ENCODE results near the gene NATD1. TPM values are rescaled to one million over a fixed set of nuclear protein-coding genes. Genes with fewer than 3 reads are reported as not detected.
"Not testable (repeated sequence)": the region's sequence is repeated elsewhere in the genome, so short reads cannot be mapped to it uniquely, and the experiment has no call there.

The NATD1 gene
- total RNA-seq, 2 experiments from 2014 or later = 2.1 to 2.5 TPM

GRCh38 chr17:21231533-21231932 lies 21.7 kb downstream of the NATD1 start:
- Mint-ChIP-seq H3K27ac (no peak overlapping the region), H3K9me3 (peaks cover 7% of the 10 kb centered on the region), H3K4me1 (ENCODE audit: low read depth) (no peaks in the 10 kb centered on the region), H3K36me3 (ENCODE audit: low read depth) (peaks cover 7% of the 10 kb centered on the region), H3K27me3 (ENCODE audit: low read depth) (no peaks in the 10 kb centered on the region), H3K4me3 (no peak overlapping the region)
- intact Hi-C loops (cut with micrococcal nuclease) = no loop called here
- CTCF ChIA-PET = no interaction called here
- DNase-seq = no peak

- Mint-ChIP-seq H3K9me3 (peaks cover 7% of the 10 kb centered on the region), H3K4me1 (ENCODE audit: low read depth) (no peaks in the 10 kb centered on the region), H3K4me3 (no peak overlapping the region), H3K36me3 (ENCODE audit: low read depth) (peaks cover 7% of the 10 kb centered on the region), H3K27ac (no peak overlapping the region), H3K27me3 (ENCODE audit: low read depth) (no peaks in the 10 kb centered on the region)
- intact Hi-C loops (cut with micrococcal nuclease) = no loop called here
- CTCF ChIA-PET = no interaction called here
- no peak for DNase-seq
Measured at GRCh38 chr17:21228845-21229244, 24.4 kb downstream of the NATD1 start.

DNA sequence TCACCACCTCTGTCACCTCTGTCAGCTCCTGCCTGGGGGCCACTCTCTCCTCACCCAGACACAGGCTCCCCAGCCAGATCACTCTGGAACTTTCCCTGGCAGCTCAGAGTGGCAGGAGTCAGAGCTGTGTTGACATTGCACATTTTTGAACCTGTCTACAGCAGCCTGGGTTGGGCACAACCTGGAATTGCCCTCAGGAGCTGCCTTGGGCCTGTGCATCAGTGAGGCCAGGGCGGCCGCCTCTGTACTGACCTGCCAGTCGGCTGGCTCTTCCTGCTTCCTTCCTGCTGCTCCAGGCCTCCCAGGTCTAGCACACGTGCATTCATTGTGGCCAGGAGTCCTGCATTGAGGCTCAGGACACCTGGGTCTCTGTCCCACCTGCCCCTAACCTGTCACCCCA lies 25.1 kb downstream of the NATD1 start:
- CTCF ChIA-PET = no interaction called here
- Mint-ChIP-seq H3K4me3 (no peak overlapping the region), H3K4me1 (ENCODE audit: low read depth) (no peaks in the 10 kb centered on the region), H3K36me3 (ENCODE audit: low read depth) (peaks cover 9% of the 10 kb centered on the region), H3K9me3 (peaks cover 7% of the 10 kb centered on the region), H3K27me3 (ENCODE audit: low read depth) (no peaks in the 10 kb centered on the region), H3K27ac (no peak overlapping the region)
- DNase-seq = no peak
- intact Hi-C loops (cut with micrococcal nuclease) = no loop called here

GRCh38 chr17:21227277-21227676 lies 25.9 kb downstream of the NATD1 start:
- H3K4me1 Mint-ChIP-seq (ENCODE audit: low read depth); H3K9me3 Mint-ChIP-seq; DNase-seq; H3K27me3 Mint-ChIP-seq (ENCODE audit: low read depth); H3K4me3 Mint-ChIP-seq; intact Hi-C loops (cut with micrococcal nuclease); CTCF ChIA-PET; H3K27ac Mint-ChIP-seq: not testable (repeated sequence)
- peaks cover 12% of the 10 kb centered on the region for H3K36me3 Mint-ChIP-seq (ENCODE audit: low read depth)

DNA sequence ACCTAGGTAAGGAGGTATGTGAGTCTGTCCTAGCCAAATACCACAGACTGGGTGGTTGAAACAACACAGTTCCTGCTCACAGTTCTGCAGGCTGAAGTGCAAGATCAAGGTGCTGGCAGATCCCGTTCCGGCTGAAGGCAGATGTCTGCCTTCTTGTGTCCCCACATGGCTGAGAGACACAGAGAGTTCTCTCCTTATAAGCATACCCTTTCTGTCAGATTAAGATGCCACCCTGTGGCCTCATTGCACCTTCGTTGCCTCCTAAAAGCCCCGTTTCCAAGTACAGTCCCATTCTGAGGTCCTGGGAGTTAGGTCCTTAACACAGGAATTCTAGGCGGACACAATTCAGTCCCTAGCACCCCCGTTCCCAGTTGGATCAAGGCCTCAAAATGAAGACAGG lies 30.1 kb downstream of the NATD1 start:
- CTCF ChIA-PET = no interaction called here
- intact Hi-C loops (cut with micrococcal nuclease) = no loop called here
- no peak overlapping the region for H3K4me3 Mint-ChIP-seq

DNA sequence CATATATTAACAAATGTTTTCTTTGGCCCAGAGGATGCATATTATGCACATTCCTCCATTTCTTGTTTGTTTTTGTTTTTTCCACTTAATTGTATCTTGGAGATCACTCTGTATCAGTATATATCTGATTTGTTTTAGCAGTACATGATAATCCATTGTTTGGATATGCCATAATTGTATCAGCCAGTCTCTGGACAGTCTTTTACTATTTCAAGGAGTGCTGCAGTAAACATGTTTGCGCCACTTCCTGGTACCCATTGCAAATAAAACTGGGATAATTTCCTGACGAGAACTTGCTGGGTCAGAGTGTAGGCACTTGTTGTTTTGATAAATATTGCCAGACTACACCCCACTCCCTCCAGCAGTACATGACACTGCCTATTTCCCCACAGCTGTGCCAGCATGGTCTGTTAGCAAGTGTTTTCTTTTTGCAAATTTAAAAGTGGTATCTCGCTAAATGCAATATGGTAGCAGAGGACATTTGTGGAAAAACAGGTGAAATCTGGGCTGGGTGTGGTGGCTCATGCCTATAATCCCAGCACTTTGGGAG lies 34.3 kb downstream of the NATD1 start:
- intact Hi-C loops (cut with micrococcal nuclease) = loop anchor here (10.0 kb wide), 1 partner anchor 296 kb away; no protein-coding TSS in a partner anchor
- CTCF ChIA-PET = no interaction called here
- peaks cover 27% of the 10 kb centered on the region for H3K36me3 Mint-ChIP-seq (ENCODE audit: low read depth)
- no peak overlapping the region for H3K27ac Mint-ChIP-seq
- H3K4me1 Mint-ChIP-seq (ENCODE audit: low read depth) = peaks cover 34% of the 10 kb centered on the region
- no peak for DNase-seq
- H3K9me3 Mint-ChIP-seq = no peaks in the 10 kb centered on the region
- no peaks in the 10 kb centered on the region for H3K27me3 Mint-ChIP-seq (ENCODE audit: low read depth)
- no peak overlapping the region for H3K4me3 Mint-ChIP-seq

More for the DNA sequence above, 30.1 kb downstream of the NATD1 start:
- H3K9me3 Mint-ChIP-seq = no peaks in the 10 kb centered on the region
- peaks cover 5% of the 10 kb centered on the region for H3K4me1 Mint-ChIP-seq (ENCODE audit: low read depth)
- H3K27ac Mint-ChIP-seq = no peak overlapping the region
- peaks cover 19% of the 10 kb centered on the region for H3K36me3 Mint-ChIP-seq (ENCODE audit: low read depth)
- no peaks in the 10 kb centered on the region for H3K27me3 Mint-ChIP-seq (ENCODE audit: low read depth)
- DNase-seq = no peak

DNA sequence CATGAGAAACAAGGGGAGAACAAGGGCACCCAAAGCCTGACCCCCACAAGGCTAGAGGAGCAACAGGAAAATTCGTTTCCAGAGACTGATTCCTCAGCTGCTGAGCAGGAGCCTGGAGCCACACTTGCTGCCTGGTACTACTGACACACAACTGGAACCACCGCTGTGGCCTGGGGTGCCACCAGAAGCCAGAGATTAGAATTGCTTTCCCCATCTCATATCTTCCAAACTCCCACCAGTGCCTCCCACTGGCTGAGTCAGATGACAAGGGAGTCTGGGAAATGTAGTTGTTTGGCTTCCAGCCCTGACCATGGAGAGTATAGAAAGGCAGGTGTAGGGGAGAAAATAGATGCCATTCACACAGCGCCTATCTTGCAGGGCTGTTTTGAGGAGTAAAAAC lies 35.1 kb downstream of the NATD1 start:
- Mint-ChIP-seq H3K27me3 (ENCODE audit: low read depth) (no peaks in the 10 kb centered on the region), H3K27ac (no peak overlapping the region), H3K4me1 (ENCODE audit: low read depth) (peaks cover 34% of the 10 kb centered on the region), H3K9me3 (no peaks in the 10 kb centered on the region), H3K4me3 (no peak overlapping the region), H3K36me3 (ENCODE audit: low read depth) (peaks cover 25% of the 10 kb centered on the region)
- CTCF ChIA-PET = interaction anchor here (0.9 kb wide), 1 partner anchor 97 kb away, joined by 3 read pairs; no protein-coding TSS in a partner anchor
- intact Hi-C loops (cut with micrococcal nuclease) = loop anchor here (10.0 kb wide), 1 partner anchor 297 kb away; no protein-coding TSS in a partner anchor
- peak; percentile 25 for DNase-seq

DNA sequence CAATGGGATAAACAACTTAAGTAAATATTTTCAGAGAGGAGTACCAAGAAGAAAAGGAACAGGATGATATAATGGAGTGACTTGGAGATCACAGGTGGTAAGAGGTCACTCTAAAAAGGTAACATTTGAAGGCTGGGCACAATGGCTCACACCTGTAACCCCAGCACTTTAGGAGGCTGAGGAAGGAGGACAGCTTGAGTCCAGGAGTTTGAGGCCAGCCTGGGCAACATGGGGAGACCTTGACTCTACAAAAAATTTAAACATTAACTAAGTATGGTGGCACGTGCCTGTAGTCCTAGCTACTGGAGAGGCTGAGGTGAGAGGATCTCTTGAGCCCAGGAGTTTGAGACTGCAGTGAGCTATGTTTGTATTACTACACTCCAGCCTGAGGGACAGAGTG lies 35.9 kb downstream of the NATD1 start:
- CTCF ChIA-PET = interaction anchor here (0.9 kb wide), 1 partner anchor 96 kb away, joined by 3 read pairs; no protein-coding TSS in a partner anchor
- Mint-ChIP-seq H3K4me1 (ENCODE audit: low read depth) (peaks cover 40% of the 10 kb centered on the region), H3K36me3 (ENCODE audit: low read depth) (peaks cover 24% of the 10 kb centered on the region), H3K27me3 (ENCODE audit: low read depth) (no peaks in the 10 kb centered on the region), H3K9me3 (no peaks in the 10 kb centered on the region), H3K4me3 (no peak overlapping the region), H3K27ac (no peak overlapping the region)
- DNase-seq = no peak
- intact Hi-C loops (cut with micrococcal nuclease) = loop anchor here (10.0 kb wide), 1 partner anchor 297 kb away; no protein-coding TSS in a partner anchor

GRCh38 chr17:21215935-21216334 lies 37.3 kb downstream of the NATD1 start:
- Mint-ChIP-seq H3K27ac (no peak overlapping the region), H3K9me3 (no peaks in the 10 kb centered on the region), H3K27me3 (ENCODE audit: low read depth) (no peaks in the 10 kb centered on the region), H3K4me1 (ENCODE audit: low read depth) (peaks cover 53% of the 10 kb centered on the region), H3K4me3 (peak overlapping the region; percentile 91), H3K36me3 (ENCODE audit: low read depth) (peaks cover 14% of the 10 kb centered on the region)
- no peak for DNase-seq
- CTCF ChIA-PET = interaction anchor here (0.6 to 0.7 kb wide), 2 partner anchors 58 to 97 kb away, joined by 3 read pairs; no protein-coding TSS in a partner anchor
- intact Hi-C loops (cut with micrococcal nuclease) = loop anchor here (2.0 to 10.0 kb wide), 3 partner anchors 97 to 299 kb away; no protein-coding TSS in a partner anchor

DNA sequence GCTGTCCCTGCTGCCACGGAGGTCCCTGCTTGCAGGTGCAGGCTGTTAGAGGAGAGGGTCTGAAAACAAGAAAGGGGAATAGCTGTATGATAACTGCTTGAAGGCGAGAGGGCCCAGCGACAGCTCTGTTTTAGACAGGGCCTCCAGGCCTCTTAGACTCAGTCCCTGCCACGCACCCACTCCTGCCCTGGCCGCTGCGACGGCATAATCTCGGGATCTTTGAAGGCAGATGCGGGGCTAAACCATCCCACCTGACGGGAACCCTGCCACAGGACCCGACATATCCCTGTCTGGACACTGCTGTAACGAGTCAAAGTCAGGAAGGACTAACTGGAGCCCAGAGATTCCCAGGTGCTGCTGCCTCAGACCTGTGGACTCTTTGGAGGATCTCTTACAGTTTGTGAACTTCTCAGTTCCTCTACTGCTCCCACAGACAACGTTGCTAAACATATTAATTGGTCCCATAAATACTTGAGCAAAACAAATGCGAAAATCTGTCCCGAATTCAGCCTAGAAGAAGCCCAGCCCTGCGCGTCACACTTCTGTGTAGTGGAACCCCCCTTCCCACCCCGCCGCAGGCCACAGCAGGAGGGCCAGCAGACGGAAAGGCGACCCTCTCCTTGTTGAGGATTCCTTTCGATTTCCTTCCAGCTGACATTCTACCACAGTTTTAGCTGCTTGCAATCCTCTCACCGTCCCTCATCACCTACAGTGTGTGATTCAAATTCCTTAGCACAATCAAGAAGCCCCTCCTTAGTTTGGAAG lies 38.3 kb downstream of the NATD1 start:
- peak; percentile 33 for DNase-seq
- H3K27me3 Mint-ChIP-seq (ENCODE audit: low read depth) = no peaks in the 10 kb centered on the region
- peak overlapping the region; percentile 91 for H3K4me3 Mint-ChIP-seq
- intact Hi-C loops (cut with micrococcal nuclease) = loop anchor here (1.0 to 10.0 kb wide), 10 partner anchors 38 to 300 kb away; partner anchors contain the start of genes DHRS7B, MAP2K3, NATD1 and USP22
- H3K4me1 Mint-ChIP-seq (ENCODE audit: low read depth) = peaks cover 63% of the 10 kb centered on the region
- peaks cover 13% of the 10 kb centered on the region for H3K36me3 Mint-ChIP-seq (ENCODE audit: low read depth)
- CTCF ChIA-PET = interaction anchor here (1.4 kb wide), 1 partner anchor 95 kb away, joined by 5 read pairs; no protein-coding TSS in a partner anchor
- no peaks in the 10 kb centered on the region for H3K9me3 Mint-ChIP-seq
- peak overlapping the region; percentile 83 for H3K27ac Mint-ChIP-seq

GRCh38 chr17:21214015-21214776 lies 39.0 kb downstream of the NATD1 start, which contains the start of gene TMEM11:
Gene TMEM11, minus strand, starts transcription at chr17:21214161. Its CDS starts 9 bp downstream, at chr17:21214152.
- H3K4me3 Mint-ChIP-seq = peak within 1 kb of the TSS; percentile 91
- H3K27me3 Mint-ChIP-seq (ENCODE audit: low read depth) = no peaks in the 10 kb centered on the region
- intact Hi-C loops (cut with micrococcal nuclease) = loop anchor here (1.0 to 10.0 kb wide), 10 partner anchors 39 to 301 kb away; partner anchors contain the start of genes DHRS7B, MAP2K3, NATD1 and USP22
- peaks cover 13% of the 10 kb centered on the region for H3K36me3 Mint-ChIP-seq (ENCODE audit: low read depth)
- peak within 1 kb of the TSS; percentile 91 for H3K27ac Mint-ChIP-seq
- CTCF ChIA-PET = interaction anchor here (0.8 to 2.3 kb wide), 4 partner anchors 16 to 95 kb away, joined by 3 to 8 read pairs (median 6); no protein-coding TSS in a partner anchor
- H3K4me1 Mint-ChIP-seq (ENCODE audit: low read depth) = peaks cover 65% of the 10 kb centered on the region
- peak; percentile 95 for DNase-seq
- H3K9me3 Mint-ChIP-seq = no peaks in the 10 kb centered on the region

DNA sequence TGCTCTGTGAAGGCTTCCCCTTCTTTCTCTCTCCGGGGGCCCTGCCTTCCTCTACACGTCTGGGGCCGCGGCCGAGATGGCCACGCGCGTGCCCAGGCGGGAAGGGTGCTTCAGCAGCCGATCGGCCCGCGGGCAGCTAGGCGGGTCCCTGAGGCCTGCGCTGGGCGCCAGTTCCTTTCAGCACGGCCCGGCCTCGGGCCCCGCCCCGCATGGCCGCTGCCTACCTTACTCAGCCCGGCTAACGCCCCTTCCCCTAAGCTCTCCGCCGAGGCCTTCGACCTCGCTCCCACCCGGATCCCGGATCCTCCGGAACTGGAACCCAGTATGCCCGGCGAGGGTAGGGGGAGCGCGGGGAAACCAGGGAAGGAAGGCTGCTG lies 39.6 kb downstream of the NATD1 start:
- peak; percentile 20 for DNase-seq
- intact Hi-C loops (cut with micrococcal nuclease) = loop anchor here (1.0 to 10.0 kb wide), 10 partner anchors 40 to 301 kb away; partner anchors contain the start of genes DHRS7B, MAP2K3, NATD1 and USP22
- Mint-ChIP-seq H3K36me3 (ENCODE audit: low read depth) (peaks cover 14% of the 10 kb centered on the region), H3K27me3 (ENCODE audit: low read depth) (no peaks in the 10 kb centered on the region), H3K27ac (peak overlapping the region; percentile 91), H3K9me3 (no peaks in the 10 kb centered on the region), H3K4me3 (peak overlapping the region; percentile 91), H3K4me1 (ENCODE audit: low read depth) (peaks cover 63% of the 10 kb centered on the region)
- CTCF ChIA-PET = interaction anchor here (0.8 to 2.3 kb wide), 4 partner anchors 16 to 94 kb away, joined by 3 to 8 read pairs (median 6); no protein-coding TSS in a partner anchor

All from activated naive CD4-positive, alpha-beta T cell treated with anti-CD3 and anti-CD28 coated beads for 36 hours (primary cell).